Islet of Langerhans (tissue), 1 donor: ENCODE data around the gene TUBA8.
"Not testable (repeated sequence)": the region's sequence is repeated elsewhere in the genome, so short reads cannot be mapped to it uniquely, and the experiment has no call there.

Experiments
- FAIRE-seq: peaks from one replicate; lab custom pipeline; 2011; peaks lifted over from hg19 to GRCh38; lab: Jason Lieb, UNC

TUBA8 gene

DNA sequence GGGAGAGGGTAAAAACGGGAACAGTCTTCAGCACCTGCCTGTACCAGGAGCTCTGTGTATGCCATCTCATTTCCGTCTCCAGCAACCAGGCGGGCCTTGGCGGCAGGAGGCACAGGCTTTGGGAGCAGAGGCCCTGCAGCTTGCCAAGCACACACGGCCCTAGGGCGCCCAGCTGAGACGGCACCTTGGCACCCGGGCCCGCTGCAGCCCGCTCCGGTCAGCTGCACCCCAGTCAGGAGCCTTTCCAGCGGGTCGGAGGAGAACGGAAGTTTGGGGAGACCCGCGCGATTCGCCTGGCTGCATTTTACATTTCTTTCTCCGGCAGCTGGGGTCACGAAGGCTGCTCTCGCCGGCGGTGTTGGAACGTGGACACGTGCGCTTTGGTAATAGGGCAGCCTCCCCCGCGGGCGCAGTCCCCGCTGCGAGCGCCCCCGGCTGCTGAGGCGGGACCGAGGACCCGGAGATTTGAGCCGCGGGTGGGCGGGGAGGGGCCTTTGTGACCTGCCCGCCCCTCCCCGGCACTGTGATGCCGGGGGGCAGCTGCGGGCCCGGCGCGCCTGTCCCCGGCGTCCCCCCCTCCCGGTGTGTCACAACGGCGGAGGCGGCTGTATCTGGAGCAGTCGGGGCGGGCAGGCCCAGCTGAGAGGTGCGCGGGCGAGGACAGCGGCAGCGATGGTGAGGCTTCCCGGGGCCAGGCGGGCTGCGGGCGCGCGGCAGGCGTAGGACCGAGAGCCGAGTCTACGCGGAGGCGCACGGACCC is at the start of gene TUBA8:
TUBA8 (plus strand) TSS at position 616 of the 760 bp plus-strand sequence; CDS start at position 673, 57 bp downstream.
- no peak for FAIRE-seq

GRCh38 chr22:18062421-18062820 is 48.2 kb upstream of the TUBA8 start:
- FAIRE-seq = no peak

DNA sequence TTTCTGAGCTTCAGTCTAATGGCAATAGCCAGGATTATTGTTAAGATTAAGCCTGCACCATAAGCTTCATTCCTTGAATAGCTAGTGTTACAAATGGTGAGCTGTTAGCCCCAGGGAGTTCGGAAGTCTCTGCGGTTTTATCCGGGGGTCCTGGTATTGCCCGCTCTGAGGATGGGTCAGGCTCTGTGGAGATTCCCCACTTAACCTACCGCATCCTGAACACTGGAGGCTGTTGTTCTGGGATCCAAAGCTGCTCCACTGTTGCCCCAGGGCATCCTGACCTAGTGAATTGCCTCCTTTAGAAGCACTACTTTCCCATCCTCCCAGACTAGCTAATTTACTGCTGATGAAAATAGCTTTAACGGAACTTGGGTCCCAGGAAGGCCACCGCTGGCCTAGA is 47.3 kb upstream of the TUBA8 start:
- no peak for FAIRE-seq

GRCh38 chr22:18063715-18064114 is 46.9 kb upstream of the TUBA8 start:
- FAIRE-seq = not testable (repeated sequence)

DNA sequence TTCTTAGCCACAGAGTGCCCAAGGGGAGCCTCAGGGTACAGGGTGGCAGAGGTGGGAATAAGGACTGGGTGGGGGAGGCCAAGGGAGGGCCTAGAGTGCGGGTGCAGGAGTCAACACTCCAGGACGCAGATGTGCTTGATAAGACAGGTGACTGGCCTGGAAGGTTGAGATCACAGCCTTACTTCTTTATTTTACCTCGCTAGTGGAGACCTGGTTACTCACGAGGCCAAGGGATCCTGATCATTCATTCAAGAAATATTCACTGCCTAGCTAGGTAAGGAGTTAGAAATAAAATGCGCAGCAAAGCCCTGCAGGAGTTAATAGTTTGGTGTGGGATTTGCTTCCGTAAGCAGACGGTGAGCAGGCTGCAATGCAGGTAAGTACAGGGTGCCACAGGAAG is 46.0 kb upstream of the TUBA8 start:
- FAIRE-seq = no peak

GRCh38 chr22:18065256-18065655 is 45.4 kb upstream of the TUBA8 start:
- FAIRE-seq = no peak

GRCh38 chr22:18066181-18066859 is 44.3 kb upstream of the TUBA8 start:
- no peak for FAIRE-seq

- FAIRE-seq = no peak
Measured at GRCh38 chr22:18067121-18067520, 43.5 kb upstream of the TUBA8 start.

DNA sequence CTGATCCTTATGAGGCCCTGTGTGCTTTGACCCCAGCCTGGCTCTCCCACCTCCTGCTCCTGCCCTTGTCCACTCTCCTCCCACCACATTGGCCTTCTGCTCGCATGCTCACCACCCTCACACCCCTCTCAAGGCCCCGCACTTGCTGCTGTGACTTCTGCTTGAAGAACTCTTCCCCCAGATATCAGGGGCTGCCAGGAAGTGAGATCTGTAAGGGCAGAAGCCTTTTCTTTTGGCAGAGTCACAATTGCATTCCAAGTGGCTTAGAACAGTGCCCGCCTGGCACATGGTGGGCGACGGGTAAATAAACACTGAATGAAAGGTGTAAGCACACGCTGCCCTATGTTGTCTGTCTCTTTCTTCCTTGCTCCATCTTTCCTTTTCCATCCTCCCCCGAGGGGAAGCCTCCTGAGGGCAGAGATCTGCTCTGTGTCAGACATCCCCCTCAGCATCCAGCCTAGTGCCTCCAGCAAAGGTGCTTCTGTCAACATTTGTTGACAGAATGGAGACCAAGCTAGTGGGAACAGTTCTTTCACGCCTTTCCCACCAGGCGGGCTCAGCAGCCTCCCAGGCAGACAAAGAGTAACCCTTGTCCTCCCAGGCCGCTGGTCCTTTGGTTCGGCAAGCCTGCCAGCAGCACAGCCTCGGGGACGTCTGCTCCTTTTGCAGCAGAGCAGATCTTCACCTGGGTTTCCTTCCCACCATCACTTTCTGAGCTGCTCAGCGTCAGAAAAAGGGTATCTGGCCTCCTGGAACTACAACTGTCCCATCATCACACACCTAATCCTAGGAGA is 42.9 kb upstream of the TUBA8 start:
- no peak for FAIRE-seq

GRCh38 chr22:18068381-18068988 is 42.1 kb upstream of the TUBA8 start:
- no peak for FAIRE-seq

GRCh38 chr22:18069041-18069440 is 41.6 kb upstream of the TUBA8 start:
- FAIRE-seq = no peak

DNA sequence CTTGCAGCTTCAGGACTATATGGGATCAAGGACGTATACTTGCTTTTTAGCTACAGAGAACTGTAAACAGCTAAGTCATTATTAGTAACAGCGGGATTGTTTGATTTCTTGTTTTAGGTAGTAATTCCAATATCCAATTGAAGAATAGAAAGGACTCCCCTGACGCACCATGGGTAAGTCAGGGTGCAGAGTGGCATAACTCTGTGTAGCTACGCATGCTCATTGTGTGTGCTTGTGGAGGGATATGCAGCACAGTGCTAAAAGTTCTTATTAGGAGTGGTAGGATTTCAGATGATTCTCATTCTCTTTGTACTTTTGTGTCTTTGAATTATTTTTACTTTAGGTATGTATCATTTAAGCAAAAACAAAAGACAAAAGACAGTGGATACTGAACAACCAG is 40.6 kb upstream of the TUBA8 start:
- FAIRE-seq = no peak

DNA sequence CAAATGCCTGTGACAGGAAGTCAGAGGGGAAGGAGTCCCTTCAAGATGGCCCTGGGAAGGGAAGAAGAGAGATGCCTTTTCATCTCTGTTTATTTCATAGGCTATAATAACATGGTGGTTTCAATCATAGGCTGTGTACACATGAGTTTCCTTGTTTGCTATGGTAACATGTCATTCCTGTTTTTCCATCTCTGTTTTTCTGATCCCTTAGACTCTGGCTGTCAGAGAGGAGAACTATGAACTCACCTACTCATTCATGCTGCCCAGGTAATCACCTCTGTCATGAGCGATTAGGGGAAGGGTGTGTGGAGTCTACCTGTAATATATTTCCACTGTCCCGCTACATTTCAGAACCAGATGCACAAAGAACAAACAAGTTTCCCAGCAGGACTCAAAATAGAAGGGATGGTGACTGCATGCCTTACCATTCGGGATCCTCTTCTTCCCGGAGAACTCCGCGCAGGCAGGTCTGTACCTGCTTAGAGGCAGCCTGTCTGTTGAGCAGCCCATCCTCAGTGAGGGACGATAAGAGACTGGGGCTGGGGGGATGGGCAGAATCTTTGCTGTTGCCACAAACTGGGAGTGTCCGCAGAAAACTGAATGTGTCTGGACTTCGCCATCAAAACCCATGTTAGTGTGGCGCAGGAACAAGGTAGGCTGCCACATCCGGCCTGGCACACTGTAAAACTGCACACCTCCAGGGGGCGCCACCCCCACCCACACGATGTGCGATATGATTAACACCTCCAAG is 39.9 kb upstream of the TUBA8 start:
- no peak for FAIRE-seq

GRCh38 chr22:18071307-18071967 is 39.2 kb upstream of the TUBA8 start:
- not testable (repeated sequence) for FAIRE-seq

- no peak for FAIRE-seq
Measured at GRCh38 chr22:18071968-18072310, 38.7 kb upstream of the TUBA8 start.

DNA sequence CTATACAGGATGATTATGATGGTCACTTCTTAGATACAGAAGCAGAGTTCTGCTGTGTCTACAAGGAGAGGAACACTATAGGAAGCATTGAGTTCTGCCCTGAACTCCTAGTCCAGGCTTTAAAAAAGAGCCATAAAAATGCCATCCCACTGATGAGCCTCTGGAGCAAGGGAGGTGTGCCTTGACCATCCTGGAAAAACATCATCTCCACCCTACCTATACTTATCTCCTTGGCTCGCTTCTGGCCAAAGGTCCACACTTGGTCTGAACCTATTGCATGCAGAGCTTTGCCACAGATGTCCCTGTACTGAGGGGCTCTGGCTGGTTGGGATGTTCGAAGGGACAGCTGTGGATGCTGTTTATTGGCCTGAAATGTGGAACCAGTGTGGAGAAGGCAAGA is 37.1 kb upstream of the TUBA8 start:
- no peak for FAIRE-seq

DNA sequence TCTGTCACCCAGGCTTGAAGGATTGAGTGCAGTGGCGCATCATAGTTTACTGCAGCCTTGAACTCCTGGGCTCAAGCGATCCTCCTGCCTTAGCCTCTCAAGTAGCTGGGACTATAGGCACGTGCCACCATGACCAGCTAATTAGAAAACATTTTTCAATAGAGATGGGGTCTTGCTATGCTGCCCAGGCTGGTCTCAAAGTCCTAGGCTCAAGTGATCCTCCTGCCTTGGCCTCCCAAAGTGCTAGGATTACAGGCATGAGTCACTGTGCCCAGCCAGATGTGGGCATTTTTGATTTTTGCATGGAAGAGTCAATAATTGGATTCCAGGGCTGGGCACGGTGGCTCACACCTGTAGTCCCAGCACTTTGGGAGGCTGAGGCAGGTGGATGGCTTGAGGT is 36.7 kb upstream of the TUBA8 start:
- FAIRE-seq = not testable (repeated sequence)

DNA sequence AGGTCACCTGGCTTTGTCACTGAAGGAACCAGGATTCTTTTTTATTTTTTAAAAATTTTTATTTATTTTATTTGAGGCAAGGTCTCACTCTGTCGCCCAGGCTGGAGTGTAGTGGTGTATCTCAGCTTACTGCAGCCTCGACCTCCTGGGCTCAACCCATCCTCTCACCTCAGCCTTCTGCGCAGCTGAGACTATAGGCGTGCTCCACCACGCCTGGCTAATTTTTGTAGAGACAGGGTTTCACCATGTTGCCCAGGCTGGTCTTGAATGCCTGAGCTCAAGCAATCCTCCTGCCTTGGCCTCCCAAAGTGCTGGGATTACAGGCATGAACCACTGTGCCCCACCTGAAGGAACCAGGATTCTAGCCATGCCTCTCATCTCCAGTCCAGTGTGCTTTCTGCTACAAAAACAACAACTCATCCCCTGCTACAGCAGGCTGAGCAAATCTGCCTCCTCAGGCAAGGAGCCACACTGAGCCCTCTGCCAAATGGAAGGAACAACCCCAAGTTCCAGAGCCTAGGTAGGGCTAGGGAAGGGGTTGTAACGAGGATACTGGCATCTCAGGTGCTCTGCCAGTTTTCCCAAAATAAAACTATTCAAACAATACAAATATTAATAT is 35.4 kb upstream of the TUBA8 start:
- no peak for FAIRE-seq

DNA sequence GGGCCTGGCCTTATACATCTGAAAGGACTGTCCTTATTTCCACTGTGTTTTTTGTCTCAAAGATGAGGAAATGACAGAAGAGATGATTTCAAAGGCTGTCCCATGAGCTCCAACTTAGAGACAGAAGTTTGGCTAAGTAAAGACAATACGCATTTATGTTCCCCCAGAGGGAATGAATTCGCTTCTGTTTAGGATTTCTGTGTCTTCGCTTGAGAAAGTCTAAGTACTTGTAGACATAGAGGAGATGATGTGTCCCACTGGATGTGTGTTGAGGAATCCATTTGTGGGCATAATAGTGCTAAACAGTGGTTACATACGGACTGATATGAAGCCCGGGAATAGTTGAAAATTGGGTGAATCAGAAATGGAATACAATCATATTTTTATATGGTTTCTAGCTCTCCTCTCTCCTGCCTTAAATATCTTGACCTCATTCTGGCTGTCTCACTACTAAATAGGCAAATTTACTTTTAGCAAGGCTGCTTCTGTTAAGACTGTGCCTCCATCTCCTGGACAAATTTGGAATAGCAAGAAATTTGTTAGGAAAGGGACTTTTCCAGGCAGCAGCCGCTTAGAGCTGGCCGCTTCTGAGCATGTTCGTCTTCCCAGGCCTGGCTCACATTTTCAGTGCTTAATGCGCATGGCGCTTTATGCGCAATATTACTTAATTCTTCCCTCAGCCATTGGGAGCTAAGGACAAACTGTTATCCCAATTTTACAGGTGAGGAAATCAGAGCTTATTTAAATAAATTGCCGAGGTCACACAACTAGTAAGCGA is 34.7 kb upstream of the TUBA8 start:
- peak; percentile 93 for FAIRE-seq

DNA sequence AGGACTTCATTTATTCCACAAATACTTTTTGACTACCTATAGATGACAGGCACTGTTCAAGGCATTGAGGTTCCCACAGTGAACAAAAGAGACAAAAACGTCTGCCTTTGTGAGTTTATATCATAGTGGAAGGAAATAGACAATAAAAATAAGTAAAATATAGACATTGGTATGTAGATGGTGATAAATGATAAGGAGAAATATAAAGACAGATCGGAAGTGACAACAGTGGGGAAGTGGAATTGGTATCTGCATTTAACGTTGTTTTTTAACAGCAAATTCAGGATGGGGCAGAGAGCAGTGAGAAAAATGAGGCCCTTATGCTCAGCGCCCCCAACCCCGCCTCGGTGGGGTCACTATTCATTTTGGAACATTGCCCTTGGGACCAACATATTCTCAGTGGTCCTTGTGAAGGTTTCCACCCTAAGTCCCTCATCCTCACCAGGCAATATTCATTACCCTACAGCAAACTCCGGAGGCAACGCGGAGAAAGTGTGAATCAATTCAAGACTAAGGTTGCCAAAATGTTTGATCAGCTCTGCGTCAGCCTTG is 33.4 kb upstream of the TUBA8 start:
- FAIRE-seq = no peak
